Spleen (tissue), 7 donors: ENCODE results near the gene MOB1A.
"Not testable (repeated sequence)": the region's sequence is repeated elsewhere in the genome, so short reads cannot be mapped to it uniquely, and the experiment has no call there.

Source experiments
- POLR2AphosphoS5 ChIP-seq, 3 donors: sonication (generic); formaldehyde crosslinking; IDR thresholded peaks; one replicate each; pipeline ENCODE4 v1.5.1; 2017; ENCODE audit warnings: antibody characterized with exemption in 3 of 3
- TF ChIP-seq, protein P1 (sequence below), 11 experiments: fragments of 200-600 bp in 7 of 11; fragments of 450-650 bp in 4 of 11; sonication (generic) in 4 of 11; IDR thresholded peaks in 8 of 11; conservative IDR thresholded peaks in 3 of 11; 1 replicate in 7 of 11; 2 replicates in 4 of 11; pipeline versions ENCODE4 v1.4.0 to v1.8.0; 2016 to 2021; ENCODE audit warnings: antibody characterized with exemption in 11 of 11, inconsistent platforms in 4 of 11, mild to moderate bottlenecking in 1 of 11
- donor health status: DM: no; HTN: no; CAD: no; lungs with moderate emphysema.
- donor health status: DM: no; HTN: no; CAD: no.
- donor health status: DM: no; HTN: no; CAD: no.

GRCh38 chr2:74123955-74124354 lies 54.7 kb downstream of the MOB1A start:
- TF ChIP-seq, protein P1, sequence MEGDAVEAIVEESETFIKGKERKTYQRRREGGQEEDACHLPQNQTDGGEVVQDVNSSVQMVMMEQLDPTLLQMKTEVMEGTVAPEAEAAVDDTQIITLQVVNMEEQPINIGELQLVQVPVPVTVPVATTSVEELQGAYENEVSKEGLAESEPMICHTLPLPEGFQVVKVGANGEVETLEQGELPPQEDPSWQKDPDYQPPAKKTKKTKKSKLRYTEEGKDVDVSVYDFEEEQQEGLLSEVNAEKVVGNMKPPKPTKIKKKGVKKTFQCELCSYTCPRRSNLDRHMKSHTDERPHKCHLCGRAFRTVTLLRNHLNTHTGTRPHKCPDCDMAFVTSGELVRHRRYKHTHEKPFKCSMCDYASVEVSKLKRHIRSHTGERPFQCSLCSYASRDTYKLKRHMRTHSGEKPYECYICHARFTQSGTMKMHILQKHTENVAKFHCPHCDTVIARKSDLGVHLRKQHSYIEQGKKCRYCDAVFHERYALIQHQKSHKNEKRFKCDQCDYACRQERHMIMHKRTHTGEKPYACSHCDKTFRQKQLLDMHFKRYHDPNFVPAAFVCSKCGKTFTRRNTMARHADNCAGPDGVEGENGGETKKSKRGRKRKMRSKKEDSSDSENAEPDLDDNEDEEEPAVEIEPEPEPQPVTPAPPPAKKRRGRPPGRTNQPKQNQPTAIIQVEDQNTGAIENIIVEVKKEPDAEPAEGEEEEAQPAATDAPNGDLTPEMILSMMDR (IDR thresholded peaks at IDR 0.05 in 8 of 11, conservative IDR thresholded peaks at IDR 0.05 in 3 of 11), result not testable (repeated sequence)
- TF ChIP-seq POLR2AphosphoS5 (IDR thresholded peaks at IDR 0.05), result not testable (repeated sequence)
